ENCODE data around the gene APOL6. TPM values are rescaled to one million over a fixed set of nuclear protein-coding genes. Genes with fewer than 3 reads are reported as not detected.

The APOL6 gene
- total RNA-seq, 1 donor from 2014 or later = 1.2 TPM

DNA sequence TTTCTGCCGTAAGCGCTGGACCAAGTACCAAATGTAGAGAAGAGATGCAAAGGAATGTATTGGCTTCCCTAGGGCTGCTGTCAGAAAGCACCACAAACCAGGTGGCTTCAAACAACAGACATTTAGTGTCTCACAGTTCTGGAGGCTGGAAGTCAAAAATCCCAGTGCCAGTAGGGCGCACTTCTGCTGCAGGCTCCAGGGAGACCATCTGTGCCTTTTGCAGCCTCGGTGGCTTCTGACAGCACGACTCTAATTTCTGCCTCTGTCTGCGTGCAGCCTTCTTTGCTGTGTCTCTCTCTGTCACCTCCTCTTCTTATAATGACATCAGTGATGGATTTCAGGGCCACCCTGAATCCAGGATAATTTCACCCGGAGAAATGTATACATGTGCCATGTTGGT lies 2.8 kb downstream of the APOL6 start:
- peaks cover 1% of the 10 kb centered on the region for H3K36me3 Mint-ChIP-seq
- TF ChIP-seq, protein P1, sequence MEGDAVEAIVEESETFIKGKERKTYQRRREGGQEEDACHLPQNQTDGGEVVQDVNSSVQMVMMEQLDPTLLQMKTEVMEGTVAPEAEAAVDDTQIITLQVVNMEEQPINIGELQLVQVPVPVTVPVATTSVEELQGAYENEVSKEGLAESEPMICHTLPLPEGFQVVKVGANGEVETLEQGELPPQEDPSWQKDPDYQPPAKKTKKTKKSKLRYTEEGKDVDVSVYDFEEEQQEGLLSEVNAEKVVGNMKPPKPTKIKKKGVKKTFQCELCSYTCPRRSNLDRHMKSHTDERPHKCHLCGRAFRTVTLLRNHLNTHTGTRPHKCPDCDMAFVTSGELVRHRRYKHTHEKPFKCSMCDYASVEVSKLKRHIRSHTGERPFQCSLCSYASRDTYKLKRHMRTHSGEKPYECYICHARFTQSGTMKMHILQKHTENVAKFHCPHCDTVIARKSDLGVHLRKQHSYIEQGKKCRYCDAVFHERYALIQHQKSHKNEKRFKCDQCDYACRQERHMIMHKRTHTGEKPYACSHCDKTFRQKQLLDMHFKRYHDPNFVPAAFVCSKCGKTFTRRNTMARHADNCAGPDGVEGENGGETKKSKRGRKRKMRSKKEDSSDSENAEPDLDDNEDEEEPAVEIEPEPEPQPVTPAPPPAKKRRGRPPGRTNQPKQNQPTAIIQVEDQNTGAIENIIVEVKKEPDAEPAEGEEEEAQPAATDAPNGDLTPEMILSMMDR (IDR thresholded peaks at IDR 0.05; ENCODE audit: unreplicated experiment) = no peak
- peaks cover 16% of the 10 kb centered on the region for H3K9me3 Mint-ChIP-seq
- H3K27ac Mint-ChIP-seq = no peak overlapping the region
- no peak overlapping the region for H3K4me3 Mint-ChIP-seq
- H3K27me3 Mint-ChIP-seq (ENCODE audit: low read depth) = no peaks in the 10 kb centered on the region
- no peak for DNase-seq (ENCODE audit: low spot score in 2 of 2, unreplicated experiment in 2 of 2)
- H3K4me1 Mint-ChIP-seq = peaks cover 15% of the 10 kb centered on the region

DNA sequence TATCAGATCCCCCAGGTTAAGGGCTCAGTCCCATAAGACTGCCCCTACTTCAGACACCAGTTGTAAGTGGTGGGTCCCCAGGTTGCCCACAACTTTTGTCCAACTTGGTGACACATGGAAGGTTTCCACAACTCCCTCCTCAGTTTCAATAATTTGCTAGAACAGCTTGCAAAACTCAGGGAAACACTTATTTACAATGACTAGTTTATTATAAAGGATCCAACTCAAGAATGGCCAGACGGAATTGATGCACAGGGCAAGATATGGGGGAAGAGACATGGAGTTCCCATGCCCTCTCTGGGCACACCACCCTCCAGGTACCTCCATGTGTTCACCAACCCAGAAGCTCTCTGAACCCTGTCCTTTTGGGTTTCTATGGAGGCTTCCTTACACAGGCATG lies 5.6 kb downstream of the APOL6 start:
- Mint-ChIP-seq H3K36me3 (peaks cover 1% of the 10 kb centered on the region), H3K9me3 (peaks cover 19% of the 10 kb centered on the region), H3K27ac (no peak overlapping the region), H3K4me1 (peaks cover 9% of the 10 kb centered on the region), H3K4me3 (no peak overlapping the region), H3K27me3 (ENCODE audit: low read depth) (no peaks in the 10 kb centered on the region)
- TF ChIP-seq, protein P1 (IDR thresholded peaks at IDR 0.05; ENCODE audit: unreplicated experiment) = no peak
- no peak for DNase-seq (ENCODE audit: low spot score in 2 of 2, unreplicated experiment in 2 of 2)

DNA sequence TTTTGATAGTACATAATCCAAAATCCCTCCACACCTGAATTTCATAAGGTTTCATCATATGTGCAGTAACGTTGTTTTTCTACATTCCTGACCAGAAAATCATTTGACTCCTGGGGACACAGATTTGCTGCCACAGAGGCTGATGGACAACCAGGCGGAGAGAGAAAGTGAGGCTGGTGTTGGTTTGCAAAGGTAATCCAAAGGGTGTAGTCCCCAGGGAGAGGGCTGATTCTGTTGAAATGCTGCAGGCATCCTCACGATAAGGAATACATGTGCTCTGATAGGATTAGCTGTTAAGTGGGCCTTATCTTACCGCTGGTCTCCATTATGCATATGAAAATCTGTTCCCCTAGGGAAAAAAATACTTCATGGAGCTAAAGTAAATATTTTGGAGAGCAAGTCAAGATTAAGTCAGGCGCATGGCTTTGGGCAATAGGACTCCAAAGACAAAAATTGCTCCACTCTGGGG lies 8.1 kb downstream of the APOL6 start:
- Mint-ChIP-seq H3K4me3 (no peak overlapping the region), H3K27ac (no peak overlapping the region), H3K4me1 (peaks cover 5% of the 10 kb centered on the region), H3K27me3 (ENCODE audit: low read depth) (no peaks in the 10 kb centered on the region), H3K36me3 (no peaks in the 10 kb centered on the region), H3K9me3 (peaks cover 16% of the 10 kb centered on the region)
- TF ChIP-seq, protein P1 (IDR thresholded peaks at IDR 0.05; ENCODE audit: unreplicated experiment) = no peak
- no peak for DNase-seq (ENCODE audit: low spot score in 2 of 2, unreplicated experiment in 2 of 2)

DNA sequence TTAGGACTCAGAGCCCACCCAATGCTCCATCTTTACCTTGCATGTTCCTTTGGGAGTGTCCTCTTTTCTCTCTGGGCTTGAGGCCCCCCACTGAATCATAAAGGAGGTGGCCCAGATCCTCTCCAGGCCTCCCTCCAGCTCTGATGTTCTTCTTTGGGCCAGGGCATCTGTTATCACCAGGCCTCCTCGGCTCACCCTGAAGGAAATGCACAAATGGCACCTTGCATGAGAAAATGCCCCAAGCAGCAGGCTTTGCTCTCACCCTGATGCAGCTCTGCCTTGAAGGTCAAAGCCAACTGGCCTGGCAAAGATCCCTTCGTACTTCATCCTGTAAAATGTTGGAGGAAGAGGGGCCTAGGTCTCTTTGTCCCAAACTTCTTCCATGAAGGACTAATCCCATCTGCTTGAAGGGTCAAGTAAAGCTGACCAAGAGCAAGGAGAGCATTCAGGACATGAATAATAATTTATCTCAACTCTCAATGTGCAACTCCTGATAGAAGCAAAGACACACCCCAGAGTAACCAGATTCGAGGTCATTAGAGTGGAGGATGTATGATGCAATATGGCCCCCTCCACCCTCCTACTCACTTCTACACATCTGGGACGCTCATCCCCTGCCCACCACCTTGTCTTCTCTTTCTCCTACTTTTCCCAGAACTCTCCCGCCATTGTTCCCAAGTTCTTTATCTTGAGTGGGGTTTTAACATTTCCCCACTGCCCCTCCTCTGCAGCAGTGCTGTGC lies 9.5 kb downstream of the APOL6 start:
- H3K27me3 Mint-ChIP-seq (ENCODE audit: low read depth) = no peaks in the 10 kb centered on the region
- TF ChIP-seq, protein P1 (IDR thresholded peaks at IDR 0.05; ENCODE audit: unreplicated experiment) = no peak
- peaks cover 15% of the 10 kb centered on the region for H3K9me3 Mint-ChIP-seq
- H3K4me3 Mint-ChIP-seq = no peak overlapping the region
- peaks cover 5% of the 10 kb centered on the region for H3K4me1 Mint-ChIP-seq
- no peak for DNase-seq (ENCODE audit: low spot score in 2 of 2, unreplicated experiment in 2 of 2)
- no peaks in the 10 kb centered on the region for H3K36me3 Mint-ChIP-seq
- H3K27ac Mint-ChIP-seq = no peak overlapping the region

DNA sequence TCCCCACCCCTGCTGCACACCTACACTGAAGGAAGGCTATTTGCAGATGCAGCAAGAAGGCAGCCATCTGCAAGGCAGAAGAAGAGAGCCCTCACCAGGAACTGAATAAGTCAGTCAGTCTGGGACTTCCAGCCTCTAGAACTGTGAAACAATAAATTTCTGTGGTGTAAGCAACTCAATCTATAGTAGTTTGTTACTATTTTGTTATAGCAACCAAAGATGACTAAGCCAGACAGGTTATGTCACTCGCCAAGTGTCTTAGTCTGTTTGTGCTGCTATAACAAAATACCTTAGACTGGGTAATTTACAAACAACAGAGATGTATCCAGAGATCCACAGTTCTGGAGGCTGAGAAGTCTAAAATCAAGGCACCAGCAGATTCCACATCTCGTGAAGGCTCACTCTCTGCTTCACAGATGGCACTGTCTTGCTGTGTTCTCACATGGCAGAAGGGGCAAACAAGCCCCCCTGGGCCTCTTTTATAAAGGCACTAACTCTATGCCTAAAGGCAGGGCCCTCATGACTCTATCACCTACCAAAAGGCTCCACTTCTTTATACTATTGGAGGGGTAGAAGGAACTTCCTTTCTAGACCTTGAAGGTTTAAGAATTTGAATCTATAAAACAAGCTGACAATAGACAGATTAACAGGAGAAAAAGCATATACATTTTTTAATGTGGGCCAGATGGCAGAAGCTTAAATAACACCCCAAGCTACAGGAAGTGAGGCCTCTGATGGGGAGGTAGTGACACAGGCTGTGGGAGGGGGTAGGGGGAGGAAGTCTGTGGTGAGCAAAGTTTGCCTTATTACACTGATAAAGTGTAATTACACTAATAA lies 12.3 kb downstream of the APOL6 start:
- H3K9me3 Mint-ChIP-seq = peaks cover 12% of the 10 kb centered on the region
- peaks cover 5% of the 10 kb centered on the region for H3K4me1 Mint-ChIP-seq
- TF ChIP-seq, protein P1 (IDR thresholded peaks at IDR 0.05; ENCODE audit: unreplicated experiment) = no peak
- no peaks in the 10 kb centered on the region for H3K27me3 Mint-ChIP-seq (ENCODE audit: low read depth)
- peaks cover 2% of the 10 kb centered on the region for H3K36me3 Mint-ChIP-seq
- DNase-seq (ENCODE audit: low spot score in 2 of 2, unreplicated experiment in 2 of 2) = no peak
- no peak overlapping the region for H3K4me3 Mint-ChIP-seq
- H3K27ac Mint-ChIP-seq = no peak overlapping the region

Data from mesothelial cell of epicardium (in vitro differentiated cells).